ENCODE measurements around the gene MAB21L4.

DNA sequence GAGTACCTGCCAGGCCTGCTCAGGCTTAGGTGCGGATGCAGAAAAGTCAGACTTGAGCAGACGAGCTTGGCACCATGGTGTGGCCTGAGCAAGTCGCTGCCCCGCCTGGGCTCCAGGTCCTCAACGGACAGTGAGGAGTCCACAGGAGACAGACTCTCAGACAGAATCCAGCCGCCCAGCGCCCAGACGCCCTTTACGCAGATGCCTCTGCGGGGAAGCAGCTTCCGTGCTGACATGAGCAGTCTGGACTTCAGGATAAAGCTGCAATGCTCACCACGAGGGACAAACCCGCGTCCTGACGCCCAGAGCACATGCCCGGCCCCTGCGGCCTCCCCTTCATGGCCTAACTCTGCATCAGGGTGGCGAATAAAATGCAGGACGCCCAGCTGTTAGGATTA, 3.5 kb upstream of the MAB21L4 start:
- TF ChIP-seq, protein P1, sequence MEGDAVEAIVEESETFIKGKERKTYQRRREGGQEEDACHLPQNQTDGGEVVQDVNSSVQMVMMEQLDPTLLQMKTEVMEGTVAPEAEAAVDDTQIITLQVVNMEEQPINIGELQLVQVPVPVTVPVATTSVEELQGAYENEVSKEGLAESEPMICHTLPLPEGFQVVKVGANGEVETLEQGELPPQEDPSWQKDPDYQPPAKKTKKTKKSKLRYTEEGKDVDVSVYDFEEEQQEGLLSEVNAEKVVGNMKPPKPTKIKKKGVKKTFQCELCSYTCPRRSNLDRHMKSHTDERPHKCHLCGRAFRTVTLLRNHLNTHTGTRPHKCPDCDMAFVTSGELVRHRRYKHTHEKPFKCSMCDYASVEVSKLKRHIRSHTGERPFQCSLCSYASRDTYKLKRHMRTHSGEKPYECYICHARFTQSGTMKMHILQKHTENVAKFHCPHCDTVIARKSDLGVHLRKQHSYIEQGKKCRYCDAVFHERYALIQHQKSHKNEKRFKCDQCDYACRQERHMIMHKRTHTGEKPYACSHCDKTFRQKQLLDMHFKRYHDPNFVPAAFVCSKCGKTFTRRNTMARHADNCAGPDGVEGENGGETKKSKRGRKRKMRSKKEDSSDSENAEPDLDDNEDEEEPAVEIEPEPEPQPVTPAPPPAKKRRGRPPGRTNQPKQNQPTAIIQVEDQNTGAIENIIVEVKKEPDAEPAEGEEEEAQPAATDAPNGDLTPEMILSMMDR (IDR thresholded peaks at IDR 0.05), result no peak
- TF ChIP-seq EP300 (IDR thresholded peaks at IDR 0.05), result no peak

All from esophagus muscularis mucosa (tissue), 3 donors.